ENCODE data around the gene ATXN1. TPM values are rescaled to one million over a fixed set of nuclear protein-coding genes. Genes with fewer than 3 reads are reported as not detected.

ATXN1 gene
- total RNA-seq, 1 experiment from 2014 or later, result 5.6 TPM

GRCh38 chr6:16562498-16562897, 198.8 kb downstream of the ATXN1 start:
- Mint-ChIP-seq H3K36me3 (ENCODE audit: insufficient read depth in 1 of 3, low read depth in 3 of 3) (no peaks in the 10 kb centered on the region), H3K4me1 (peaks cover 3 to 5% of the 10 kb centered on the region in 2 experiments; a peak in 2 of 4 replicates), H3K4me3 (no peak overlapping the region), H3K27me3 (ENCODE audit: low read depth) (no peaks in the 10 kb centered on the region), H3K9me3 (no peaks in the 10 kb centered on the region), H3K27ac (no peak overlapping the region)
- Histone ChIP-seq H3K4me2 (ENCODE audit: insufficient read depth, insufficient read length, low read length) (no peak overlapping the region), H3K56ac (ENCODE audit: insufficient read length, low read depth, low read length) (no peak overlapping the region), H3T11ph (ENCODE audit: low read length) (no peak overlapping the region), H3K79me2 (ENCODE audit: insufficient read depth, low read length) (no peaks in the 10 kb centered on the region), H2BK12ac (ENCODE audit: insufficient read length, low read depth, low read length) (no peak overlapping the region), H3K9ac (ENCODE audit: extremely low read depth, insufficient read length, low read length) (no peak overlapping the region), H4K20me1 (ENCODE audit: control insufficient read depth, insufficient read depth, insufficient read length) (no peaks in the 10 kb centered on the region), H3K4me1 (ENCODE audit: insufficient read depth, low read length) (no peaks in the 10 kb centered on the region), H3K79me1 (ENCODE audit: insufficient read depth, low read depth, low read length, poor library complexity, severe bottlenecking) (no peaks in the 10 kb centered on the region), H2AK5ac (ENCODE audit: insufficient read length, low read length) (no peak overlapping the region), H3K23ac (ENCODE audit: insufficient read length, low read depth, low read length) (no peak overlapping the region), H2BK20ac (ENCODE audit: low read depth, low read length, poor library complexity, severe bottlenecking) (no peak overlapping the region), H3K18ac (ENCODE audit: insufficient read length, low read depth, low read length) (no peak overlapping the region), H4K5ac (ENCODE audit: insufficient read length, low read depth, low read length) (no peak overlapping the region), H3K4ac (ENCODE audit: low read depth, low read length) (no peak overlapping the region), H2BK5ac (ENCODE audit: insufficient read length, low read length) (no peak overlapping the region), H3K23me2 (ENCODE audit: insufficient read length, low read depth, low read length, poor library complexity, severe bottlenecking) (no peaks in the 10 kb centered on the region), H2BK15ac (ENCODE audit: low read depth, low read length) (no peak overlapping the region), H2BK120ac (ENCODE audit: low read depth, low read length, poor library complexity, severe bottlenecking) (no peak overlapping the region), H4K8ac (replicated peaks; ENCODE audit: insufficient read length, low read depth, low read length) (no peak overlapping the region), H2AFZ (ENCODE audit: low read length) (no peak overlapping the region), H3K9me3 (ENCODE audit: control insufficient read depth, low read depth, low read length) (no peaks in the 10 kb centered on the region), H4K91ac (ENCODE audit: insufficient read length, low read depth, low read length) (no peak overlapping the region), H3K14ac (ENCODE audit: insufficient read depth, low read length) (no peak overlapping the region), H3K27me3 (ENCODE audit: insufficient read depth, low read length) (no peaks in the 10 kb centered on the region), H3K27ac (ENCODE audit: insufficient read length, low read depth, low read length) (no peak overlapping the region)
- TF ChIP-seq CTCF (conservative IDR thresholded peaks at IDR 0.05), result no peak
- DNase-seq, result no peak
- WGBS (ENCODE audit: extremely low coverage, insufficient read length, low lambda C conversion rate), result no CpG with 5 or more reads among the region's 2 CpGs
